K562 (cell line): ENCODE results near the gene HPRT1. TPM values are rescaled to one million over a fixed set of nuclear protein-coding genes. Genes with fewer than 3 reads are reported as not detected.
A peak's percentile ranks its signal among the peaks of the same experiment; 100 is the strongest.

Experiments
- ATAC-seq: fragments of 200-7000 bp; cut with Tn5 transposase; 3 replicates; pipeline ENCODE4 v1.9.1; 2020; ENCODE audit warnings: moderate library complexity
- BruUV-seq: library from RNA; stranded (reverse); fragments of 400-500 nt; replicated peaks from 2 replicates; lab custom pipeline; 2021; lab: Mats Ljungman, UMichigan
- CTCF ChIA-PET: fragments of 300-600 bp; formaldehyde crosslinking; extraction: SDS; loops from one replicate; lab custom pipeline; 2021; ENCODE audit warnings: low intra/inter-chr PET ratio; lab: Yijun Ruan, JAX
- POLR2A ChIA-PET: fragments of 300-600, 350-650 bp; sonication (Branson Sonifier 250); formaldehyde crosslinking; extraction: SDS; loops from one replicate; lab custom pipeline; 2021; ENCODE audit warnings: antibody characterized with exemption, inconsistent platforms; lab: Yijun Ruan, JAX
- DNase-seq, 4 experiments: peaks; one replicate each; pipeline versions ENCODE4 v3.0.0 to v3.0.0-alpha.2; 2011 to 2018; ENCODE audit warnings: low spot score in 3 of 4, mixed read lengths in 3 of 4; ENCODE audit errors: extremely low read depth in 1 of 4
- FAIRE-seq: peaks from 2 replicates; lab custom pipeline; 2011; peaks lifted over from hg19 to GRCh38; lab: Jason Lieb, UNC
- H2AFZ ChIP-seq: 2 replicates; pipeline ENCODE4 v1.6.0; 2011; ENCODE audit warnings: low read depth, low read length, control low read depth, inconsistent platforms
- H3K27ac ChIP-seq: fragments of 200-600 bp; 3 replicates; pipeline ENCODE4 v1.8.0; 2011; ENCODE audit warnings: low read depth, mild to moderate bottlenecking, control low read depth, inconsistent platforms, low read length, moderate library complexity, mixed read lengths; ENCODE audit errors: extremely low read depth
- H3K27me3 ChIP-seq, 2 experiments: fragments of 300-600 bp in 1 of 2; 2 replicates in 1 of 2; 3 replicates in 1 of 2; pipeline versions ENCODE4 v1.6.0 to v1.8.0; 2011; ENCODE audit warnings: inconsistent platforms in 2 of 2, low read length in 2 of 2, mild to moderate bottlenecking in 1 of 2, mixed read lengths in 1 of 2, moderate library complexity in 1 of 2; ENCODE audit not compliant: control insufficient read depth in 2 of 2, insufficient read depth in 2 of 2
- H3K36me3 ChIP-seq: fragments of 300-600 bp; 3 replicates; pipeline ENCODE4 v1.8.0; 2011; ENCODE audit warnings: mild to moderate bottlenecking, low read length, inconsistent platforms; ENCODE audit not compliant: control insufficient read depth, insufficient read depth
- H3K4me1 ChIP-seq, 2 experiments: fragments of 200-600 bp in 1 of 2; replicated peaks in 1 of 2; 2 replicates in 1 of 2; 3 replicates in 1 of 2; pipeline versions ENCODE4 v1.5.1 to v1.8.0; 2011; ENCODE audit warnings: inconsistent platforms in 2 of 2, low read length in 2 of 2, mild to moderate bottlenecking in 1 of 2, mixed read lengths in 1 of 2, moderate library complexity in 1 of 2; ENCODE audit not compliant: control insufficient read depth in 2 of 2, insufficient read depth in 2 of 2
- H3K4me2 ChIP-seq: 2 replicates; pipeline ENCODE4 v1.6.1; 2011; ENCODE audit warnings: low read length, control low read depth, inconsistent platforms, mixed read lengths; ENCODE audit not compliant: insufficient read depth
- H3K4me3 ChIP-seq: fragments of 200-600 bp; sonication (generic), shearing (Covaris generic); 2 replicates; pipeline ENCODE4 v1.5.1; 2016; ENCODE audit warnings: control low read depth, inconsistent platforms
- H3K79me2 ChIP-seq: fragments of 200-600 bp; 3 replicates; pipeline ENCODE4 v1.8.0; 2011; ENCODE audit warnings: low read length, inconsistent platforms; ENCODE audit not compliant: control insufficient read depth, insufficient read depth
- H3K9ac ChIP-seq, 2 experiments: 2 replicates each; pipeline versions ENCODE4 v1.6.0 to v1.6.1; 2011; ENCODE audit warnings: low read depth in 2 of 2, low read length in 2 of 2, control low read depth in 1 of 2, inconsistent platforms in 1 of 2, mild to moderate bottlenecking in 1 of 2, mixed read lengths in 1 of 2; ENCODE audit not compliant: insufficient read depth in 1 of 2
- H3K9me1 ChIP-seq: one replicate; pipeline ENCODE4 v1.6.0; 2011; ENCODE audit warnings: inconsistent platforms, mild to moderate bottlenecking, low read length, moderate library complexity; ENCODE audit not compliant: control insufficient read depth, insufficient read depth
- H3K9me3 ChIP-seq: replicated peaks from 2 replicates; pipeline ENCODE4 v1.5.1; 2011; ENCODE audit warnings: low read depth, low read length, inconsistent platforms; ENCODE audit not compliant: control insufficient read depth, insufficient read depth
- H4K20me1 ChIP-seq: replicated peaks from 2 replicates; pipeline ENCODE4 v1.6.1; 2011; ENCODE audit warnings: low read length, inconsistent platforms, mixed read lengths; ENCODE audit not compliant: control insufficient read depth, insufficient read depth
- CBFA2T3 ChIP-seq: fragments of 450-650 bp; IDR thresholded peaks from 2 replicates; pipeline ENCODE4 v1.6.1; 2017
- HMGN3 ChIP-seq: IDR thresholded peaks from 2 replicates; pipeline ENCODE4 v1.6.1; 2011; ENCODE audit warnings: borderline replicate concordance, low read depth, mild to moderate bottlenecking, mixed read lengths, low read length; ENCODE audit not compliant: insufficient read length; ENCODE audit errors: extremely low read depth
- NFATC3 ChIP-seq: fragments of 450-650 bp; IDR thresholded peaks from 2 replicates; pipeline ENCODE4 v1.6.1; 2017; ENCODE audit warnings: mild to moderate bottlenecking
- SP1 ChIP-seq: sonication (generic); formaldehyde crosslinking; IDR thresholded peaks from 2 replicates; pipeline ENCODE4 v1.8.1; 2022; ENCODE audit warnings: mild to moderate bottlenecking, missing genetic modification reagents
- TEAD1 ChIP-seq, 2 experiments: fragments of 450-650 bp in 1 of 2; sonication (generic) in 1 of 2; formaldehyde crosslinking; IDR thresholded peaks; 2 replicates each; pipeline versions ENCODE4 v1.4.0 to v1.8.0; 2020 to 2022; ENCODE audit warnings: mild to moderate bottlenecking in 2 of 2, missing genetic modification reagents in 1 of 2
- ZNF124 ChIP-seq: sonication (generic); formaldehyde crosslinking; IDR thresholded peaks from 2 replicates; pipeline ENCODE4 v1.8.1; 2022; ENCODE audit warnings: missing genetic modification reagents
- ZNF398 ChIP-seq: fragments of 250-450 bp; sonication (Bioruptor Pico); IDR thresholded peaks from 2 replicates; pipeline ENCODE4 v1.8.0; 2021; ENCODE audit warnings: moderate library complexity, mild to moderate bottlenecking, inconsistent platforms
- WGBS: fragments of 100-300 bp; shearing (Covaris generic); methylation state at CpG from one replicate; pipeline ENCODE4 v1.1.6; 2016; ENCODE audit warnings: low coverage, mixed read lengths; ENCODE audit not compliant: insufficient coverage; ENCODE audit errors: missing lambda C conversion rate; 5-methylcytosine and 5-hydroxymethylcytosine counted together
- in situ Hi-C: fragments of 300-500 bp; cut with MboI; formaldehyde crosslinking; loops from 4 replicates; pipeline ENCODE4 v1.15.0; 2018; ENCODE audit warnings: inconsistent platforms, mixed read lengths
- intact Hi-C: fragments of 100-400 bp; cut with micrococcal nuclease; formaldehyde crosslinking; loops from 2 replicates; pipeline ENCODE4 v1.14.2; 2022
- polyA plus RNA-seq, 8 experiments: library from polyadenylated mRNA; depleted of rRNA in 4 of 8; stranded (reverse) in 5 of 8; unstranded in 3 of 8; fragments of >200 nt; fragmentation: Nextera tagmentation in 2 of 8; fragmentation: Illumina TruSeq in 1 of 8; extraction: Ambion mirVana in 2 of 8; extraction: Trizol in 1 of 8; gene quantifications; 2 replicates each; pipeline versions ENCODE4 v1.2.1 to v1.2.3, GENCODE V29; 2011 to 2014; ENCODE audit warnings: inconsistent platforms in 1 of 8, missing spikeins in 1 of 8
- total RNA-seq, 7 experiments: library from RNA; depleted of rRNA in 6 of 7; stranded (reverse); fragments of >200 nt in 6 of 7; fragmentation: Illumina TruSeq in 2 of 7; extraction: Trizol in 2 of 7; gene quantifications; 2 replicates each; pipeline versions ENCODE4 v1.2.1 to v1.2.3, GENCODE V29; 2011 to 2021; ENCODE audit warnings: low replicate concordance in 1 of 7
- TF ChIP-seq, protein P1 (sequence below): fragments of 250-450 bp; sonication (Bioruptor Pico); IDR thresholded peaks from 2 replicates; pipeline ENCODE4 v1.5.0; 2021
- TF ChIP-seq, protein P2 (sequence below): fragments of 450-650 bp; IDR thresholded peaks from 2 replicates; pipeline ENCODE4 v1.6.1; 2016; ENCODE audit warnings: low read depth, mild to moderate bottlenecking, moderate library complexity

Gene HPRT1
- total and polyA plus RNA-seq, 9 of the 15 experiments (the other 6 are each of a cell fraction or from before 2014, with no cell fraction given), result 24.4 to 158 (median 104) TPM

- no peak for FAIRE-seq
- peaks cover 43% of the 10 kb centered on the region; the same call in 2 of the 3 replicates for H3K36me3 ChIP-seq
- no peaks in the 10 kb centered on the region for H3K9me3 ChIP-seq
- no peak overlapping the region for H2AFZ ChIP-seq
- intact Hi-C loops (no loop called here), in situ Hi-C loops (no loop called here)
- H4K20me1 ChIP-seq, result no peaks in the 10 kb centered on the region
- H3K9me1 ChIP-seq, result no peaks in the 10 kb centered on the region
- 100% methylated on average over 1 of the region's 1 CpG for WGBS
- no peak for ATAC-seq
- H3K4me3 ChIP-seq, result no peak overlapping the region
- POLR2A ChIA-PET, result no interaction called here
- H3K27me3 ChIP-seq, result no peaks in the 10 kb centered on the region
- no peak overlapping the region for H3K4me2 ChIP-seq
- H3K4me1 ChIP-seq, result no peaks in the 10 kb centered on the region; a peak in 1 of 5 replicates
- no peak overlapping the region for H3K9ac ChIP-seq
- H3K79me2 ChIP-seq, result peaks cover 51% of the 10 kb centered on the region
- CTCF ChIA-PET, result no interaction called here
- peak overlapping the region; percentile 10; the same call in 1 of the 3 replicates for H3K27ac ChIP-seq
- TF ChIP-seq ZNF398 (CRISPR knock-in tag) (no peak), CBFA2T3 (no peak), HMGN3 (no peak), ZNF124 (CRISPR knock-in tag) (no peak), NFATC3 (no peak), SP1 (CRISPR knock-in tag) (no peak), TEAD1 (CRISPR knock-in tag; IDR thresholded peaks at IDR 0.05) (no peak)
- TF ChIP-seq, protein P1, sequence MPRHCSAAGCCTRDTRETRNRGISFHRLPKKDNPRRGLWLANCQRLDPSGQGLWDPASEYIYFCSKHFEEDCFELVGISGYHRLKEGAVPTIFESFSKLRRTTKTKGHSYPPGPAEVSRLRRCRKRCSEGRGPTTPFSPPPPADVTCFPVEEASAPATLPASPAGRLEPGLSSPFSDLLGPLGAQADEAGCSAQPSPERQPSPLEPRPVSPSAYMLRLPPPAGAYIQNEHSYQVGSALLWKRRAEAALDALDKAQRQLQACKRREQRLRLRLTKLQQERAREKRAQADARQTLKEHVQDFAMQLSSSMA (CRISPR knock-in tag), result no peak
- TF ChIP-seq, protein P2, sequence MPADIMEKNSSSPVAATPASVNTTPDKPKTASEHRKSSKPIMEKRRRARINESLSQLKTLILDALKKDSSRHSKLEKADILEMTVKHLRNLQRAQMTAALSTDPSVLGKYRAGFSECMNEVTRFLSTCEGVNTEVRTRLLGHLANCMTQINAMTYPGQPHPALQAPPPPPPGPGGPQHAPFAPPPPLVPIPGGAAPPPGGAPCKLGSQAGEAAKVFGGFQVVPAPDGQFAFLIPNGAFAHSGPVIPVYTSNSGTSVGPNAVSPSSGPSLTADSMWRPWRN, result no peak
- no TSS peak for BruUV-seq
- DNase-seq, result no peak
Measured at GRCh38 chrX:134470013-134470412, 10.0 kb downstream of the HPRT1 start.
